Natural killer cell (primary cell): ENCODE measurements around the gene CPNE6. TPM values are rescaled to one million over a fixed set of nuclear protein-coding genes. Genes with fewer than 3 reads are reported as not detected.

ENCODE experiments used
- ATAC-seq, 3 donors: fragments of 150-1000 bp in 2 of 3; fragments of 200-7000 bp in 1 of 3; cut with Tn5 transposase; 1 replicate in 1 of 3; 2 replicates in 2 of 3; pipeline ENCODE4 v1.10.0; 2021; ENCODE audit warnings: mild to moderate bottlenecking in 2 of 3, moderate library complexity in 2 of 3
- DNase-seq, 2 donors: peaks; one replicate each; pipeline versions ENCODE4 v3.0.0 to v3.0.0-alpha.2; 2013 to 2021; ENCODE audit warnings: mixed read lengths in 1 of 2
- H3K27ac ChIP-seq: one replicate; pipeline ENCODE4 v1.5.1; 2013; ENCODE audit warnings: mild to moderate bottlenecking, low read length
- H3K27me3 ChIP-seq: one replicate; pipeline ENCODE4 v1.6.1; 2013; ENCODE audit warnings: low read length; ENCODE audit not compliant: control insufficient read depth, insufficient read depth
- H3K36me3 ChIP-seq: one replicate; pipeline ENCODE4 v1.6.1; 2013; ENCODE audit warnings: low read length; ENCODE audit not compliant: control insufficient read depth, insufficient read depth
- H3K4me1 ChIP-seq: one replicate; pipeline ENCODE4 v1.6.1; 2013; ENCODE audit warnings: low read length; ENCODE audit not compliant: control insufficient read depth, insufficient read depth
- H3K4me3 ChIP-seq: one replicate; pipeline ENCODE4 v1.5.1; 2013; ENCODE audit warnings: low read length
- H3K9me3 ChIP-seq: one replicate; pipeline ENCODE4 v1.6.1; 2013; ENCODE audit warnings: low read length; ENCODE audit not compliant: control insufficient read depth, insufficient read depth
- H3K27ac Mint-ChIP-seq, 2 donors: one replicate each; pipeline ENCODE4 v1.8.0; 2022; ENCODE audit warnings: mild to moderate bottlenecking in 2 of 2, mixed read lengths in 2 of 2, moderate library complexity in 1 of 2
- H3K27me3 Mint-ChIP-seq, 2 donors: one replicate each; pipeline ENCODE4 v1.8.0; 2022; ENCODE audit warnings: low read depth in 2 of 2, mixed read lengths in 2 of 2
- H3K36me3 Mint-ChIP-seq: one replicate; pipeline ENCODE4 v1.8.0; 2022; ENCODE audit warnings: mixed read lengths
- H3K4me1 Mint-ChIP-seq, 2 donors: one replicate each; pipeline ENCODE4 v1.8.0; 2022; ENCODE audit warnings: mixed read lengths in 2 of 2
- H3K4me3 Mint-ChIP-seq: one replicate; pipeline ENCODE4 v1.8.0; 2022; ENCODE audit warnings: mild to moderate bottlenecking, moderate library complexity, mixed read lengths
- H3K9me3 Mint-ChIP-seq, 2 donors: one replicate each; pipeline ENCODE4 v1.8.0; 2022; ENCODE audit warnings: mixed read lengths in 2 of 2
- CTCF ChIP-seq: fragments of 200-600 bp; IDR thresholded peaks from one replicate; pipeline ENCODE4 v1.8.0; 2022; ENCODE audit warnings: antibody characterized with exemption
- WGBS: methylation state at CpG from one replicate; pipeline ENCODE4 v1.1.7; 2013; ENCODE audit warnings: missing lambda C conversion rate; ENCODE audit not compliant: insufficient coverage; 5-methylcytosine and 5-hydroxymethylcytosine counted together
- intact Hi-C: fragments of 100-400 bp; cut with micrococcal nuclease; formaldehyde crosslinking; loops from one replicate; pipeline ENCODE4 v1.14.2; 2022
- total RNA-seq, 4 donors: library from RNA; stranded (reverse); fragments of 120-200 nt in 1 of 4; gene quantifications; one replicate each; pipeline versions ENCODE4 v1.2.3 to v1.2.4, GENCODE V29; 2013 to 2022

Gene CPNE6
- total RNA-seq, 3 donors from 2014 or later (not counting 1 experiment from before 2014, with no cell fraction given): not detected

DNA sequence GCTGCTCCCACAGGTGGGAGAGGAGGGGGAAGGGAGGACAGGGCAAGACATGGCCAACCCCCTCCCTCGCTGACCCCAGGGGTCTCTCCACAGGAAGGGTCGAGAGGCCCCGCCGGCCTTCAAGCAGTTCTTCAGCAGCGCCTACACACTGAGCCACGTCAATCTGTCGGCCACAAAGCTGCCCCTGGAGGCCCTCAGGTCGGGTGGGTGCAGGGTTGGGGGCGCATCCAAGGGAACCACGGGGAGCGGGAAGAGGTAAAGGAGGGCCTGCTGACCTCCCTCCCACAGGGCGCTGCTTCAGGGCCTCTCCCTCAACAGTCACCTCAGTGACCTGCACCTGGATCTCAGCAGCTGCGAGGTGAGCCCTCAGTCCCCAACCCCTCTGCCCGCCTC is 13.5 kb upstream of the CPNE6 start:
- Histone ChIP-seq H3K27ac (no peak overlapping the region), H3K36me3 (no peaks in the 10 kb centered on the region), H3K27me3 (no peaks in the 10 kb centered on the region), H3K9me3 (no peaks in the 10 kb centered on the region), H3K4me3 (no peak overlapping the region), H3K4me1 (peaks cover 13% of the 10 kb centered on the region)
- H3K4me3 Mint-ChIP-seq: no peak overlapping the region
- TF ChIP-seq CTCF: no peak
- H3K36me3 Mint-ChIP-seq: no peaks in the 10 kb centered on the region
- ATAC-seq (no peak), DNase-seq (no peak)
- H3K27me3 Mint-ChIP-seq: peaks cover 0 to 2% of the 10 kb centered on the region in 2 donors
- H3K9me3 Mint-ChIP-seq: no peaks in the 10 kb centered on the region
- peak overlapping the region in 1 of 2 donors; percentile 83 for H3K27ac Mint-ChIP-seq
- peaks cover 8 to 35% of the 10 kb centered on the region in 2 donors for H3K4me1 Mint-ChIP-seq
- WGBS: 90% methylated on average over 14 of the region's 14 CpGs
- intact Hi-C loops: loop anchor here (1.0 to 2.0 kb wide), 3 partner anchors 32 to 103 kb away; partner anchors contain the start of gene IRF9

- peaks cover 0 to 2% of the 10 kb centered on the region in 2 donors for H3K27me3 Mint-ChIP-seq
- H3K27ac ChIP-seq: no peak overlapping the region
- H3K36me3 ChIP-seq: no peaks in the 10 kb centered on the region
- intact Hi-C loops: loop anchor here (1.0 to 2.0 kb wide), 3 partner anchors 32 to 102 kb away; partner anchors contain the start of gene IRF9
- peaks cover 2 to 30% of the 10 kb centered on the region in 2 donors for H3K4me1 Mint-ChIP-seq
- no peaks in the 10 kb centered on the region for H3K36me3 Mint-ChIP-seq
- H3K27ac Mint-ChIP-seq: peak overlapping the region in 1 of 2 donors; percentile 83
- H3K27me3 ChIP-seq: no peaks in the 10 kb centered on the region
- peaks cover 8% of the 10 kb centered on the region for H3K4me1 ChIP-seq
- 90% methylated on average over 7 of the region's 7 CpGs for WGBS
- no peaks in the 10 kb centered on the region for H3K9me3 Mint-ChIP-seq
- H3K4me3 Mint-ChIP-seq: no peak overlapping the region
- peak in 2 of 3 donors; percentile 70 to 73 for ATAC-seq
- no peaks in the 10 kb centered on the region for H3K9me3 ChIP-seq
- no peak overlapping the region for H3K4me3 ChIP-seq
- TF ChIP-seq CTCF: peak; percentile 71
- peak; percentile 27 to 54 for DNase-seq
Measured at GRCh38 chr14:24058260-24058950, 13.0 kb upstream of the CPNE6 start.

GRCh38 chr14:24058951-24059475 is 12.3 kb upstream of the CPNE6 start:
- no peak for TF ChIP-seq CTCF
- Histone ChIP-seq H3K36me3 (no peaks in the 10 kb centered on the region), H3K27ac (no peak overlapping the region), H3K4me3 (no peak overlapping the region), H3K4me1 (peaks cover 2% of the 10 kb centered on the region), H3K27me3 (no peaks in the 10 kb centered on the region), H3K9me3 (no peaks in the 10 kb centered on the region)
- Mint-ChIP-seq H3K27me3 (peaks cover 0 to 2% of the 10 kb centered on the region in 2 donors), H3K36me3 (no peaks in the 10 kb centered on the region), H3K4me1 (peaks cover 0 to 24% of the 10 kb centered on the region in 2 donors), H3K9me3 (no peaks in the 10 kb centered on the region), H3K27ac (no peak overlapping the region), H3K4me3 (no peak overlapping the region)
- 92% methylated on average over 10 of the region's 10 CpGs for WGBS
- no peak for ATAC-seq
- intact Hi-C loops: loop anchor here (1.0 to 2.0 kb wide), 3 partner anchors 31 to 102 kb away; partner anchors contain the start of gene IRF9
- DNase-seq: no peak
